ENCODE data around the gene RPL7A.

GRCh38 chr9:133377721-133378216, 29.8 kb downstream of the RPL7A start:
- TF ChIP-seq POLR2A (IDR thresholded peaks at IDR 0.05): no peak
- no peak for TF ChIP-seq CTCF (IDR thresholded peaks at IDR 0.05)
